Measurements from ENCODE around the gene ZDHHC21. TPM values are rescaled to one million over a fixed set of nuclear protein-coding genes. Genes with fewer than 3 reads are reported as not detected.

The ZDHHC21 gene
- total and polyA plus RNA-seq, 2 experiments from 2014 or later: 4.0 to 13.5 TPM

GRCh38 chr9:14706530-14707140, 13.4 kb upstream of the ZDHHC21 start:
- H3F3A ChIP-seq (replicated peaks; ENCODE audit: low read depth): no peaks in the 10 kb centered on the region
- H3K4me1 ChIP-seq (ENCODE audit: insufficient read depth): 0 out of 2 replicates have a peak, but pooled peaks cover 6% of the 10 kb centered on the region
- H3K79me2 ChIP-seq (replicated peaks; ENCODE audit: insufficient read depth): no peaks in the 10 kb centered on the region
- H3K4me2 ChIP-seq: no peak overlapping the region
- TF ChIP-seq ZNF331 (CRISPR knock-in tag; IDR thresholded peaks at IDR 0.05; ENCODE audit: low read depth) (no peak), ETS1 (IDR thresholded peaks at IDR 0.05) (no peak), JUNB (IDR thresholded peaks at IDR 0.05; ENCODE audit: unreplicated experiment) (no peak), ZNF462 (CRISPR knock-in tag; IDR thresholded peaks at IDR 0.05) (no peak), REST (IDR thresholded peaks at IDR 0.05; ENCODE audit: unreplicated experiment) (no peak), POLR2AphosphoS5 (IDR thresholded peaks at IDR 0.05; ENCODE audit: low read depth) (no peak), EZH2phosphoT487 (IDR thresholded peaks at IDR 0.05; ENCODE audit: unreplicated experiment) (no peak), ZNF114 (CRISPR knock-in tag; IDR thresholded peaks at IDR 0.05) (no peak), NANOG (IDR thresholded peaks at IDR 0.05; ENCODE audit: borderline replicate concordance) (no peak), STAT1 (IDR thresholded peaks at IDR 0.05; ENCODE audit: unreplicated experiment) (no peak), CREB1 (CRISPR knock-in tag; IDR thresholded peaks at IDR 0.05; ENCODE audit: low read depth) (no peak), CTCF (conservative IDR thresholded peaks at IDR 0.05; ENCODE audit: low read depth in 2 of 2) (no peak), EZH2 (IDR thresholded peaks at IDR 0.05; ENCODE audit: low read depth, unreplicated experiment) (no peak)
- no peaks in the 10 kb centered on the region for H4K20me1 ChIP-seq (replicated peaks; ENCODE audit: insufficient read depth)
- ATAC-seq (no peak), DNase-seq (ENCODE audit: low spot score) (no peak)
- H3K4me3 ChIP-seq: no peak overlapping the region
- H3K4me3 Mint-ChIP-seq: no peak overlapping the region
- peaks cover 4% of the 10 kb centered on the region; the same call in 1 of the 3 replicates for H3K36me3 Mint-ChIP-seq (ENCODE audit: low read depth)
- H3K27me3 ChIP-seq (ENCODE audit: insufficient read depth): no peaks in the 10 kb centered on the region
- H3K27ac Mint-ChIP-seq: no peak overlapping the region
- peaks cover 1% of the 10 kb centered on the region for H3K27me3 Mint-ChIP-seq (ENCODE audit: insufficient read depth, low read depth, poor library complexity)
- H3K4me1 Mint-ChIP-seq: peaks cover 4% of the 10 kb centered on the region; the same call in 2 of the 3 replicates
- H2AFZ ChIP-seq: no peak overlapping the region
- no peak overlapping the region for H3K27ac ChIP-seq (ENCODE audit: low read depth)
- peaks cover 4% of the 10 kb centered on the region for H3K9me3 Mint-ChIP-seq
- no peaks in the 10 kb centered on the region for H3K9me2 ChIP-seq (ENCODE audit: insufficient read depth)
- no peaks in the 10 kb centered on the region for H3K36me3 ChIP-seq (ENCODE audit: insufficient read depth)
